NCI-H187 treated with DMSO at 0.1 percent for 48 hours (cell line): ENCODE data around the gene C2orf72.
"Not testable (repeated sequence)": the region's sequence is repeated elsewhere in the genome, so short reads cannot be mapped to it uniquely, and the experiment has no call there.

Experiments
- DNase-seq: peaks from one replicate; lab custom pipeline; 2025; lab: John Stamatoyannopoulos, UW

C2orf72 gene

GRCh38 chr2:231046916-231047273 is 9.6 kb downstream of the C2orf72 start:
- no peak for DNase-seq

GRCh38 chr2:231047274-231047922 is 10.1 kb downstream of the C2orf72 start:
- DNase-seq = no peak

- no peak for DNase-seq
These were observed 10.9 kb downstream of the C2orf72 start for GRCh38 chr2:231047923-231048915.

GRCh38 chr2:231049286-231050017 is 12.1 kb downstream of the C2orf72 start:
- no peak for DNase-seq

- DNase-seq = no peak
These were observed 12.9 kb downstream of the C2orf72 start for GRCh38 chr2:231050018-231050901.

- no peak for DNase-seq
These were observed 13.8 kb downstream of the C2orf72 start for GRCh38 chr2:231051116-231051515.

GRCh38 chr2:231052494-231053451 is 15.4 kb downstream of the C2orf72 start:
- DNase-seq = no peak

GRCh38 chr2:231053846-231054245 is 16.5 kb downstream of the C2orf72 start:
- no peak for DNase-seq

- DNase-seq = no peak
These were observed 19.4 kb downstream of the C2orf72 start, which contains the start of gene PSMD1 for GRCh38 chr2:231056453-231057416. TSS of gene PSMD1 (plus strand) at chr2:231056867. CDS start at chr2:231057026, 159 bp downstream.

GRCh38 chr2:231057590-231057989 is 20.3 kb downstream of the C2orf72 start:
- no peak for DNase-seq

GRCh38 chr2:231058761-231059550 is 21.6 kb downstream of the C2orf72 start:
- DNase-seq = no peak

- no peak for DNase-seq
These were observed 22.4 kb downstream of the C2orf72 start for GRCh38 chr2:231059756-231060155.

GRCh38 chr2:231062776-231063175 is 25.5 kb downstream of the C2orf72 start:
- DNase-seq = no peak

- DNase-seq = no peak
These were observed 26.0 kb downstream of the C2orf72 start for GRCh38 chr2:231063347-231063746.

- DNase-seq = no peak
These were observed 28.6 kb downstream of the C2orf72 start for GRCh38 chr2:231065966-231066365.

GRCh38 chr2:231067531-231067930 is 30.2 kb downstream of the C2orf72 start:
- not testable (repeated sequence) for DNase-seq

GRCh38 chr2:231068525-231069222 is 31.4 kb downstream of the C2orf72 start:
- DNase-seq = no peak
